Measurements from ENCODE around the gene ATG4A.

DNA sequence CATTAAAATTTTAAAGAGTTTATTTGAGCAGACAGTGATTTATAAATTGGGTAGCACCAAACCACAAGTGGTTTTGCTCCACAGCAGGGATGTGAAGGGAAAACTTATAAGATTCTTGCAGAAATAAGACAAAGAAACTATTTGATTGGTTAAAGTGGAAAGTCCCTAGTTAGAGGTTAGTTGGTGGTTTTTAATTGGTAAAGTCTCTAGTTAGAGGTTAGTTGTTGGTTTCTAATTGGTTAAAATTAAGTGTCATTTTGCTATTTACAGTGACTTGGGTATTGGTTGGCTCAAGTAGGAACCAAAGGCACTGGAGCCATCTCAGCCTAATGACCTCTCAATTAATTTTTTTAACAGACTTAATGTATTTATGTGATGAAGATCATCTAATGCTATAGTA lies 23.0 kb downstream of the ATG4A start:
- TF ChIP-seq, protein P1, sequence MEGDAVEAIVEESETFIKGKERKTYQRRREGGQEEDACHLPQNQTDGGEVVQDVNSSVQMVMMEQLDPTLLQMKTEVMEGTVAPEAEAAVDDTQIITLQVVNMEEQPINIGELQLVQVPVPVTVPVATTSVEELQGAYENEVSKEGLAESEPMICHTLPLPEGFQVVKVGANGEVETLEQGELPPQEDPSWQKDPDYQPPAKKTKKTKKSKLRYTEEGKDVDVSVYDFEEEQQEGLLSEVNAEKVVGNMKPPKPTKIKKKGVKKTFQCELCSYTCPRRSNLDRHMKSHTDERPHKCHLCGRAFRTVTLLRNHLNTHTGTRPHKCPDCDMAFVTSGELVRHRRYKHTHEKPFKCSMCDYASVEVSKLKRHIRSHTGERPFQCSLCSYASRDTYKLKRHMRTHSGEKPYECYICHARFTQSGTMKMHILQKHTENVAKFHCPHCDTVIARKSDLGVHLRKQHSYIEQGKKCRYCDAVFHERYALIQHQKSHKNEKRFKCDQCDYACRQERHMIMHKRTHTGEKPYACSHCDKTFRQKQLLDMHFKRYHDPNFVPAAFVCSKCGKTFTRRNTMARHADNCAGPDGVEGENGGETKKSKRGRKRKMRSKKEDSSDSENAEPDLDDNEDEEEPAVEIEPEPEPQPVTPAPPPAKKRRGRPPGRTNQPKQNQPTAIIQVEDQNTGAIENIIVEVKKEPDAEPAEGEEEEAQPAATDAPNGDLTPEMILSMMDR (IDR thresholded peaks at IDR 0.05; ENCODE audit: borderline replicate concordance, extremely low read depth, low read length, poor library complexity, severe bottlenecking): no peak
- TF ChIP-seq EZH2 (IDR thresholded peaks at IDR 0.05; ENCODE audit: borderline replicate concordance, low read depth, low read length, severe bottlenecking): no peak
